ENCODE data around the gene SLC2A13.

- TF ChIP-seq CTCF (conservative IDR thresholded peaks at IDR 0.05) (no peak), EZH2 (IDR thresholded peaks at IDR 0.05; ENCODE audit: low read depth) (no peak)
Observed at GRCh38 chr12:40122842-40123241, 17.0 kb upstream of the SLC2A13 start.
